Caco-2 (cell line): Measurements from ENCODE around the gene SNAPC4. TPM values are rescaled to one million over a fixed set of nuclear protein-coding genes. Genes with fewer than 3 reads are reported as not detected.

Experiments used
- BruUV-seq: library from RNA; stranded (reverse); fragments of 400-500 nt; replicated peaks from 2 replicates; lab custom pipeline; 2021; lab: Mats Ljungman, UMichigan
- CTCF ChIA-PET: fragments of 300-600 bp; sonication (Branson Sonifier 250); formaldehyde crosslinking; loops from one replicate; lab custom pipeline; 2022; ENCODE audit warnings: antibody characterized with exemption; lab: Charles Lee
- POLR2A ChIA-PET: fragments of 300-600 bp; sonication (Branson Sonifier 250); formaldehyde crosslinking; loops from one replicate; lab custom pipeline; 2022; ENCODE audit warnings: antibody characterized with exemption; lab: Charles Lee
- DNase-seq, 2 experiments: peaks; one replicate each; pipeline versions ENCODE4 v3.0.0 to v3.0.0-alpha.2; 2020 to 2022
- H3K27me3 ChIP-seq: replicated peaks from 2 replicates; pipeline ENCODE4 v1.6.0; 2011; ENCODE audit warnings: low read length; ENCODE audit not compliant: control insufficient read depth, insufficient read depth
- H3K36me3 ChIP-seq: 2 replicates; pipeline ENCODE4 v1.5.1; 2011; ENCODE audit warnings: low read length; ENCODE audit not compliant: control insufficient read depth, insufficient read depth
- H3K4me1 ChIP-seq: fragments of 250-450 bp; sonication (Bioruptor Pico); 2 replicates; pipeline ENCODE4 v1.5.1; 2020; ENCODE audit warnings: mild to moderate bottlenecking
- H3K4me3 ChIP-seq: 2 replicates; pipeline ENCODE4 v1.5.1; 2011; ENCODE audit warnings: low read depth, mild to moderate bottlenecking, control low read depth, low read length
- H3K9me3 ChIP-seq: fragments of 250-450 bp; sonication (Bioruptor Pico); 2 replicates; pipeline ENCODE4 v1.5.1; 2020; ENCODE audit warnings: mild to moderate bottlenecking, moderate library complexity
- H3K27ac Mint-ChIP-seq: one replicate; pipeline ENCODE4 v1.8.0; 2022; ENCODE audit warnings: mixed read lengths; ENCODE audit not compliant: unreplicated experiment
- H3K27me3 Mint-ChIP-seq: one replicate; pipeline ENCODE4 v1.8.0; 2022; ENCODE audit warnings: mixed read lengths; ENCODE audit not compliant: insufficient read depth, unreplicated experiment
- H3K36me3 Mint-ChIP-seq: one replicate; pipeline ENCODE4 v1.8.0; 2022; ENCODE audit warnings: mild to moderate bottlenecking, mixed read lengths; ENCODE audit not compliant: insufficient read depth, unreplicated experiment
- H3K4me1 Mint-ChIP-seq: one replicate; pipeline ENCODE4 v1.8.0; 2022; ENCODE audit warnings: low read depth, mixed read lengths; ENCODE audit not compliant: unreplicated experiment
- H3K4me3 Mint-ChIP-seq: one replicate; pipeline ENCODE4 v1.8.0; 2022; ENCODE audit warnings: mild to moderate bottlenecking, moderate library complexity, mixed read lengths; ENCODE audit not compliant: unreplicated experiment
- H3K9me3 Mint-ChIP-seq: one replicate; pipeline ENCODE4 v1.8.0; 2022; ENCODE audit warnings: mixed read lengths; ENCODE audit not compliant: unreplicated experiment
- intact Hi-C: fragments of 100-400 bp; cut with micrococcal nuclease; formaldehyde crosslinking; loops from one replicate; pipeline ENCODE4 v1.10.0; 2022; ENCODE audit not compliant: unreplicated experiment
- total RNA-seq: library from RNA; stranded (reverse); gene quantifications from 2 replicates; pipeline ENCODE4 v1.2.3, GENCODE V29; 2022
- TF ChIP-seq, protein P1 (sequence below), 2 experiments: fragments of 200-600 bp in 1 of 2; IDR thresholded peaks; 1 replicate in 1 of 2; 2 replicates in 1 of 2; pipeline versions ENCODE4 v1.5.1 to v1.8.0; 2011 to 2022; ENCODE audit warnings: antibody characterized with exemption in 1 of 2, control low read depth in 1 of 2, inconsistent platforms in 1 of 2, low read depth in 1 of 2, low read length in 1 of 2, mild to moderate bottlenecking in 1 of 2, moderate library complexity in 1 of 2; ENCODE audit not compliant: insufficient read depth in 1 of 2, severe bottlenecking in 1 of 2, unreplicated experiment in 1 of 2

The SNAPC4 gene
- total RNA-seq, 1 experiment from 2014 or later: 15.3 TPM

DNA sequence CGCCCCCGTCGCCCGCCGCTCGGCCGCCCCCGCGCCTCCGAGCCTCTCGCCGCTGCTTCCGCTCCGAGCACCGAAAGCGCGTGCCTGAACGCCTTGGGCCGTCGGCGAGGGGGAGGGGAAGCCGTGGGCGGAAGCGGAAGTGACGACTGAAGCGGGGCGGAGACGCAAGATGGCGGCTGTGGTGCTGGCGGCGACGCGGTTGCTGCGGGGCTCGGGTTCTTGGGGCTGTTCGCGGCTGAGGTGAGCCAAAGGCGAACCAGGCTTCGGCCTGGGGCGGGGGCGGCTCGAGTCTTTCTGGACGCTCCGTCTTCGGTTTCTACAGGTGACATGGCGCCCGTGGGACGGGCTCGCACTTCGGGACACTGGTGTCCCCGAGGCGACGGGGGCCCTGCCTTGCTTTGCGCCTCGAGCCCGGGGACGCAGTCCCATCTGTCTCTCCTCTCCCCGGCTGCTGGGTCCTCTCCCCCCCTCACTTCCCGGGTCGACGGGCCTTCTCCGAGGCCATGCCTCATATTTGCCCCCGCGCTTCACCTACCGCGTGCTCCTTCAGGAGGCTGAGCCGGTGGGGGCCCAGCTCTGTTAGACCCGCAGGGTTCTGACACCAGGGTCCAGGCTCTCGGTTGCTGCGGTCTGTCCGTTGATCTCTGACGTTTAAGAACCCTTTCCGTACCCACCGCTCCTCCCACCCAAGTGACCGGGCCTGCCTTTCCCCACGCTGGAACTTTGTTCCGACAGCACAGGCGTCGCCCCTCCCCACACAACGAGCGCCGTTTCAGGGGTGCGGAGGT, 10.7 kb upstream of the SNAPC4 start, which contains the start of the genes ENTR1 and PMPCA:
Gene ENTR1, minus strand, starts transcription at position 115 of the 788 bp plus-strand sequence. CDS start 217 bp downstream, outside the sequence.
Gene PMPCA, plus strand, starts transcription at position 159 of the 788 bp plus-strand sequence. Its CDS starts 11 bp downstream, at position 170.
- ChIA-PET CTCF (interaction anchor here (1.2 kb wide), 2 partner anchors 48 to 57 kb away, joined by 3 to 5 read pairs; no protein-coding TSS in a partner anchor), POLR2A (interaction anchor here (1.3 kb wide), 1 partner anchor 10 kb away, joined by 4 read pairs; no protein-coding TSS in a partner anchor)
- Mint-ChIP-seq H3K27me3 (no peaks in the 10 kb centered on the region), H3K9me3 (no peaks in the 10 kb centered on the region), H3K36me3 (peaks cover 79% of the 10 kb centered on the region), H3K4me1 (peaks cover 16% of the 10 kb centered on the region), H3K27ac (peak within 1 kb of the TSS; percentile 85), H3K4me3 (peak within 1 kb of the TSS; percentile 76)
- Histone ChIP-seq H3K36me3 (peaks cover 9% of the 10 kb centered on the region), H3K9me3 (no peaks in the 10 kb centered on the region), H3K4me1 (peaks cover 12% of the 10 kb centered on the region), H3K27me3 (no peaks in the 10 kb centered on the region), H3K4me3 (peak within 1 kb of the TSS; percentile 81)
- intact Hi-C loops: no loop called here
- no TSS peak for BruUV-seq
- TF ChIP-seq, protein P1, sequence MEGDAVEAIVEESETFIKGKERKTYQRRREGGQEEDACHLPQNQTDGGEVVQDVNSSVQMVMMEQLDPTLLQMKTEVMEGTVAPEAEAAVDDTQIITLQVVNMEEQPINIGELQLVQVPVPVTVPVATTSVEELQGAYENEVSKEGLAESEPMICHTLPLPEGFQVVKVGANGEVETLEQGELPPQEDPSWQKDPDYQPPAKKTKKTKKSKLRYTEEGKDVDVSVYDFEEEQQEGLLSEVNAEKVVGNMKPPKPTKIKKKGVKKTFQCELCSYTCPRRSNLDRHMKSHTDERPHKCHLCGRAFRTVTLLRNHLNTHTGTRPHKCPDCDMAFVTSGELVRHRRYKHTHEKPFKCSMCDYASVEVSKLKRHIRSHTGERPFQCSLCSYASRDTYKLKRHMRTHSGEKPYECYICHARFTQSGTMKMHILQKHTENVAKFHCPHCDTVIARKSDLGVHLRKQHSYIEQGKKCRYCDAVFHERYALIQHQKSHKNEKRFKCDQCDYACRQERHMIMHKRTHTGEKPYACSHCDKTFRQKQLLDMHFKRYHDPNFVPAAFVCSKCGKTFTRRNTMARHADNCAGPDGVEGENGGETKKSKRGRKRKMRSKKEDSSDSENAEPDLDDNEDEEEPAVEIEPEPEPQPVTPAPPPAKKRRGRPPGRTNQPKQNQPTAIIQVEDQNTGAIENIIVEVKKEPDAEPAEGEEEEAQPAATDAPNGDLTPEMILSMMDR (IDR thresholded peaks at IDR 0.05; ENCODE audit: insufficient read depth in 1 of 2, low read depth in 1 of 2, low read length in 1 of 2, severe bottlenecking in 1 of 2, unreplicated experiment in 1 of 2): no peak
- peak; percentile 92 to 94 for DNase-seq

DNA sequence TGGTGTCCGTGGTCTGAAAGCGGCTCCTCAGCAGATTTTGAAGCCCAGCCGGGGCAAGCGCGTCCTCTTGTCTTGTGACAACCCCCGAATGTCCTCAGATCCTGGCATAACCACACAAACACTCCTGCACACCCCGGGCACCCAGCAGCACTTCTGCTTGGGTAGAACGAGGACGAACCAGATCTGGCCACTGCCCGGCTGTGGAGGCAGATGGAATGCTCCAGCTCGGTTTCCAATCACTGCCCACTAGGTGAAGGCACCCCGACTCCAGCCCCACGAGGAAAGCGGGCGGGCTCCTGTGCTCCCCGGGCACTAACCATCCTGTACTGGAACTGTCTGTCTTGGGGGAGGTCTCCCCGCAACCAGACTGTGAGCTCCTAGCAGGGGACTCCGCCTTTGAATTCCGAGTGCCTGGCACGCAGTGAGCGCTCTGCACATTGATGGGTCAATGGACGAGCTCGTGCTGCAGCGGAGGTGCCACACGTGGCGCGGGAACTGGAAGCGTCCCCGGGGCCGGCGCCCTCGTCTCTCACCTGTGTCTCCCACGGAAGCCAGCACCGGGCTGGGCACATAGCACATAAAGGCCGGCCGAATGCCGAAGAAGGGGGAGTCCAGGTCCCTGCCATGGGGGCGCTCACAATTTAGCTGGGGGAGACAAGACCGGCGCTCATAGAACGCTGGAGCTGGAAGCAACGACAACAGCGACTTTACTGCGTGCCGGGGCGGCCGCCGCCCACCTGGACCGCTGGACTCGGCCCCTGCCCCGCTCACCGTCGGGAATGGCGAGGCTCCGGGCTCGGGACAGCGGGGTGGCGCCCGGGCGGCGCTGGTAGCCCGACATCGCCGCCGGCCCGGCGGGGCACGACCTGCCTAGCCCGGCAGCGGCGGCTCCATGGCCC, 9.8 kb upstream of the SNAPC4 start:
- peak overlapping the region; percentile 81 for H3K4me3 ChIP-seq
- H3K9me3 ChIP-seq: no peaks in the 10 kb centered on the region
- no peaks in the 10 kb centered on the region for H3K9me3 Mint-ChIP-seq
- H3K27me3 ChIP-seq: no peaks in the 10 kb centered on the region
- H3K4me1 ChIP-seq: peaks cover 12% of the 10 kb centered on the region
- intact Hi-C loops: no loop called here
- peaks cover 16% of the 10 kb centered on the region for H3K4me1 Mint-ChIP-seq
- H3K27ac Mint-ChIP-seq: peak overlapping the region; percentile 85
- peaks cover 80% of the 10 kb centered on the region for H3K36me3 Mint-ChIP-seq
- no peaks in the 10 kb centered on the region for H3K27me3 Mint-ChIP-seq
- DNase-seq: peak in 1 of 2 experiments; percentile 34
- TF ChIP-seq, protein P1 (IDR thresholded peaks at IDR 0.05; ENCODE audit: insufficient read depth in 1 of 2, low read depth in 1 of 2, low read length in 1 of 2, severe bottlenecking in 1 of 2, unreplicated experiment in 1 of 2): no peak
- TSS peak; percentile 53 for BruUV-seq
- CTCF ChIA-PET: interaction anchor here (1.0 to 1.2 kb wide), 3 partner anchors 9 to 58 kb away, joined by 3 to 7 read pairs (median 5); no protein-coding TSS in a partner anchor
- peak overlapping the region; percentile 76 for H3K4me3 Mint-ChIP-seq
- H3K36me3 ChIP-seq: peaks cover 9% of the 10 kb centered on the region
- POLR2A ChIA-PET: interaction anchor here (1.3 to 1.4 kb wide), 2 partner anchors 9 to 47 kb away, joined by 3 to 4 read pairs; no protein-coding TSS in a partner anchor
